GM13977 (cell line): ENCODE measurements around the gene TMEM59L.

ENCODE experiments used
- DNase-seq: peaks from one replicate; pipeline ENCODE4 v3.0.0; 2012; ENCODE audit warnings: low spot score
- CTCF ChIP-seq: IDR thresholded peaks from 2 replicates; pipeline ENCODE4 v1.5.1; 2012; ENCODE audit warnings: mild to moderate bottlenecking, control low read depth; ENCODE audit not compliant: insufficient read depth; ENCODE audit errors: extremely low read depth, missing control alignments
- in situ Hi-C: fragments of 300-500 bp; cut with MboI; formaldehyde crosslinking; loops from one replicate; pipeline ENCODE4 v1.12.0; 2022; ENCODE audit warnings: low sequenced_read_pairs, low pct_unique_long_range_greater_than_20kb, mixed read lengths, inconsistent platforms; ENCODE audit not compliant: unreplicated experiment

TMEM59L gene

GRCh38 chr19:18612772-18613588 lies at the start of gene TMEM59L:
TSS of gene TMEM59L (plus strand) at chr19:18612870. CDS start at chr19:18612959, 89 bp downstream.
- peak; percentile 50 for DNase-seq
- in situ Hi-C loops, result no loop called here

GRCh38 chr19:18566953-18567352 lies 45.7 kb upstream of the TMEM59L start:
- in situ Hi-C loops, result no loop called here

More at GRCh38 chr19:18612772-18613588, at the start of gene TMEM59L:
- no peak for TF ChIP-seq CTCF

GRCh38 chr19:18568367-18568766 lies 44.3 kb upstream of the TMEM59L start:
- in situ Hi-C loops, result no loop called here
- DNase-seq, result no peak
- TF ChIP-seq CTCF, result no peak

More at GRCh38 chr19:18566953-18567352, 45.7 kb upstream of the TMEM59L start:
- DNase-seq, result no peak
- no peak for TF ChIP-seq CTCF

- TF ChIP-seq CTCF, result no peak
- in situ Hi-C loops, result no loop called here
- peak; percentile 94 for DNase-seq
These were observed 40.9 kb upstream of the TMEM59L start, which contains the start of gene UBA52 for GRCh38 chr19:18571564-18572344. TSS of gene UBA52 (plus strand) at chr19:18571857. CDS start at chr19:18573301, 1,444 bp downstream.

- TF ChIP-seq CTCF, result no peak
- in situ Hi-C loops, result no loop called here
- no peak for DNase-seq
These were observed 37.9 kb upstream of the TMEM59L start for GRCh38 chr19:18574691-18575291.

- in situ Hi-C loops, result no loop called here
- TF ChIP-seq CTCF, result no peak
- no peak for DNase-seq
These were observed 36.3 kb upstream of the TMEM59L start for GRCh38 chr19:18576383-18576782.
